Ovary (tissue), 3 donors: ENCODE data around the gene TBCD.

Experiments
- CTCF ChIP-seq, 3 donors: fragments of 450-650 bp in 2 of 3; fragments of 200-600 bp in 1 of 3; IDR thresholded peaks; one replicate each; pipeline versions ENCODE4 v1.5.1 to v1.8.0; 2016 to 2022; ENCODE audit warnings: antibody characterized with exemption in 3 of 3, mild to moderate bottlenecking in 1 of 3
- POLR2A ChIP-seq: fragments of 450-650 bp; IDR thresholded peaks from one replicate; pipeline ENCODE4 v1.6.1; 2017; ENCODE audit warnings: antibody characterized with exemption, mild to moderate bottlenecking, moderate library complexity
- donor health status: DM: no; HTN: no; CAD: no.

GRCh38 chr17:82909322-82909904 is 157.5 kb downstream of the TBCD start:
- TF ChIP-seq CTCF (IDR thresholded peaks at IDR 0.05) (no peak), POLR2A (no peak)
